ENCODE data around the gene BICD1.

The BICD1 gene

DNA sequence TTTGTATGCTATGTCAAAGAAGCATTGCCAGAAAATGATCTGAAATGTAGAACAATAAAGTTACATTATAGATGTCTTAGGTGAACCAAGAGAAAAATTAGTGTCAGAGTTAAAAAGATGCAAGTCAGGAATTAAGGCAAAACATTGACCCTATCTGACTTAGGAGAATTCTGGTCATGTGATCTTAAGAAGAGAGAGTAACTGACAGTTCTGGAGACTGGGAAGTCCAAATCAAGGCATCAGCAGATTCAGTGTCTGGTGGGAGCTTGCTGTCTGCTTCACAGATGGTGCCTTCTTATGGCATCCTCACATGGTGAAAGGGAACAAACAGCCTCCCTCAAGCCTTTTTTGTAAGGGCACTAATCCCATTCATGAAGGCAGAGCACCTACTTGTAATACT is 42.8 kb downstream of the BICD1 start:
- ATAC-seq (no peak), DNase-seq (no peak)
- no peaks in the 10 kb centered on the region for H3K4me1 Mint-ChIP-seq
- H3K27me3 Mint-ChIP-seq = no peaks in the 10 kb centered on the region
- no peaks in the 10 kb centered on the region for H3K9me3 Mint-ChIP-seq
- no peak overlapping the region for H3K27ac Mint-ChIP-seq
- no peak overlapping the region for H3K4me3 Mint-ChIP-seq

DNA sequence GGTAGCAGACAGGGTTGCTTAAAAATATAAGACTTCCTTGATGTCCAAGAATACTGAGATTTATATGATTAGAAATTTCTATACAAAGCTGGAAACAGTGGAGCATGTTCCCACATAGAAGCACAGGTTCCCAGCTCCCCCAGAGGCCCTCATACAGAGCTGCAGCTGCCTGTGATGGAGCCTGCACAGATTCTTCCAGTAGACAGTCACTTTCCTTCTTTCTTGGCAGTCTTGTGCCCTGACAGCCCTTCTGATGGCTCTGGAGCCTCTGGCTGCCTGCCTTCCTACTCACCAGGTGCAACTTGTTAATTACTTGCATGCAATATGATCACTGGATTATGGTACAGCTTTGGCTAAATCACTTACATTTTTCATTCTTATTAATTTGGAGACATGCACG is 44.4 kb downstream of the BICD1 start:
- Mint-ChIP-seq H3K4me3 (no peak overlapping the region), H3K4me1 (no peaks in the 10 kb centered on the region), H3K27ac (no peak overlapping the region), H3K9me3 (no peaks in the 10 kb centered on the region), H3K27me3 (no peaks in the 10 kb centered on the region)
- DNase-seq (no peak), ATAC-seq (no peak)

DNA sequence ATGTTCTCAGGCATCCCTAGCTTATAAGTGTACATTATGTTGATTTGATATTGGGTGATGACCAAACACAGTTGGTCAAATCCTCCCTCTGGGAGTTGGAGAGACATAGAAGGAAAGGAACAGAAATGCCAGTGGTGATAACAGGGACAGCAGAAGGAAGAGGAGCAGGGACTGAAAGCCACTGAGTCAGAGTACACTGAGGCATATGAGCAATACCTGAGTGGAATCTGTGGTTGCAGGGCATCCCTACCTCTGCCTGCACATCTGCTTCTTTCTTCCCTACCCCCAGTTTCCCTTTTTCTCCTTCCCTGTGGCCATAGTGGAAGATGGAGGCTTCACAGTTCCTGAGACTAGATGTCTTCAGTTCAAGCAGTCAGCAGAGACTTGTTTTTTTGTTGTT is 44.9 kb downstream of the BICD1 start:
- ATAC-seq (no peak), DNase-seq (no peak)
- H3K27ac Mint-ChIP-seq = no peak overlapping the region
- H3K9me3 Mint-ChIP-seq = no peaks in the 10 kb centered on the region
- H3K27me3 Mint-ChIP-seq = no peaks in the 10 kb centered on the region
- H3K4me3 Mint-ChIP-seq = no peak overlapping the region
- no peaks in the 10 kb centered on the region for H3K4me1 Mint-ChIP-seq

DNA sequence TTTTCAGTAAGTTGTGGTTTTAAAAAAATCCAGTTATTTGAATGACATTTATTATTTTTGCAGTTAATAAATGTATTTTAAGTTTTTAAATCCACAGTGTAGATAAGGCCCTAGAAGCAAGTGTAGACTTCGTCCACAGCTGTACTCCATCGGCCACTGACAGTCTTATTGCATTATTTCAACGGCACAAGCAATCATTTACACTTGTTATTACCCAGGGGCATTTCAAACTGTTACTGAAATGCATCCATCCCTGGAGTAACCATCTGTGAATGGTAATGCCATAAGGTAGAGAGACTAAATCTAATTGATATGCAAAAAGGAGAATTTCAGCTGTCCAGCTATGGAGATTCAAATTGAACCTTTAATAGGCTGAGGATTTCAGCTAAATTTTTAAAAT is 48.4 kb downstream of the BICD1 start:
- no peaks in the 10 kb centered on the region for H3K4me1 Mint-ChIP-seq
- DNase-seq = no peak
- no peaks in the 10 kb centered on the region for H3K9me3 Mint-ChIP-seq
- ATAC-seq = no peak
- H3K27ac Mint-ChIP-seq = no peak overlapping the region
- no peaks in the 10 kb centered on the region for H3K27me3 Mint-ChIP-seq
- H3K4me3 Mint-ChIP-seq = no peak overlapping the region

DNA sequence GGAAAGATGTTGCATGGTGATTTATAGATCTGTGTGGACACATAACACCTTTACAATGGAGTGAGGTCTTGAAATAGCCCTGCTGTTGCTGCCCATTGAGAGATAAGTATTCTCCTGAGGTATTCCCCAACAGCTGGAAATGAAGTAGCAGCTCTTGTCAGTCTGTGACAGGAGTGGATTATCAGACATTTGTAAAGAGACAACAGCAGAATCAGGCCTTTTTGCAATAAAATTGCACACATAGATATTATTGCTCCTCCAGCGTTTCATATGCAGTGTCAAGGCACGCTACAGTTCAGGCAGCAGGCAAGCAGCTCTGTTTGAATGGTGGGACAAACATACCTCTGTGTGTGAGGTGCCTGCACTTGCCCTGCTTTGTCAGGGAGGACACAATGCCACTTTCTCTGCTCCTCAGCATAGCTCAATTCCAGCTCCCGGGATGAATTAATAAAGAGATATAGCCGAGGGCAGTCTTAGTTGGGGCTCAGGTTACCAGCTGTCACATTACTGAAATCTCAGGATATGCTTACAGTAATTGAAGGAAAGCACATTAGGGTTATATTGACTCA is 49.4 kb downstream of the BICD1 start:
- no peak overlapping the region for H3K4me3 Mint-ChIP-seq
- no peak overlapping the region for H3K27ac Mint-ChIP-seq
- no peak for DNase-seq
- H3K9me3 Mint-ChIP-seq = no peaks in the 10 kb centered on the region
- no peaks in the 10 kb centered on the region for H3K27me3 Mint-ChIP-seq
- ATAC-seq = no peak
- H3K4me1 Mint-ChIP-seq = no peaks in the 10 kb centered on the region

DNA sequence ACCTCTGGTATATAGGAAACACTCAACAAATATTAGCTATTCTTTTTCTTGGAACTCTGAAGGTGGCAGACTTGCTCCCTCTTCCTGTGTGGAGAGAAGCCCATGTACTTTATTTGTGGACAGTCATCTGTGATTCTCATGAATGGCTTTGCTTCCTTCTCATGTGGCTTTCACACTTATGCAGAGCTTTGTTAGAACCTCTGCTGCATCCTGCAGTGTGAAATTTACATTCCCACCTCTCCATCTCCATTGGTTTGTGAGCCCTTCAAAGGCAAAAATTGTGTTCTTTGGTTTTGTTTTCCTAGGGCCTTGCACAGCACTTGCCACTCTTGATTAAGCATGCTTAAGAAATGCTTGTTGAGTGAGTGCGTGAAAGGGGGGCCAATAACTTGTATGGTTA is 51.9 kb downstream of the BICD1 start:
- ATAC-seq = no peak
- H3K27ac Mint-ChIP-seq = no peak overlapping the region
- H3K27me3 Mint-ChIP-seq = no peaks in the 10 kb centered on the region

DNA sequence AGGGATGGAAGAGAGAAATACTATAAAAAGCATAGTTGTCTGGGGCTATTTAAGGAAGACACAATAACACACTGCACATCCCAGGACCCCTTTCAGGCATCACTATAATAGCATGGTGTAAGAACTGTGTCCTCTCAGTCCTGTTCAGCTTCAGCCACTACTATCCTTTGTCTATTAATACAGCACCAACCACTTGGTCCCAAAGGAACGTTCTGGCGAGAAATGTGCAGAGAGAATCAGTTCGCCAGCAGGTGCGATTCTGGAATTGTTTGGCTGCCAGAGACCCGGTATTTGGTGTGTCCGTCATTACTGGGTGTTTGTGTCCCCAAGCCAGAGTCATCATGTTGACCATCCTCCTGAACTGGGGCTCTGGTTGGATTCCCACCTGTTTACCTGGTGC is 52.7 kb downstream of the BICD1 start:
- Mint-ChIP-seq H3K27ac (no peak overlapping the region), H3K4me1 (no peaks in the 10 kb centered on the region), H3K27me3 (no peaks in the 10 kb centered on the region), H3K4me3 (no peak overlapping the region), H3K9me3 (no peaks in the 10 kb centered on the region)
- DNase-seq = no peak
- no peak for ATAC-seq

More for the DNA sequence above, 51.9 kb downstream of the BICD1 start:
- Mint-ChIP-seq H3K9me3 (no peaks in the 10 kb centered on the region), H3K4me3 (no peak overlapping the region), H3K4me1 (no peaks in the 10 kb centered on the region)
- no peak for DNase-seq

DNA sequence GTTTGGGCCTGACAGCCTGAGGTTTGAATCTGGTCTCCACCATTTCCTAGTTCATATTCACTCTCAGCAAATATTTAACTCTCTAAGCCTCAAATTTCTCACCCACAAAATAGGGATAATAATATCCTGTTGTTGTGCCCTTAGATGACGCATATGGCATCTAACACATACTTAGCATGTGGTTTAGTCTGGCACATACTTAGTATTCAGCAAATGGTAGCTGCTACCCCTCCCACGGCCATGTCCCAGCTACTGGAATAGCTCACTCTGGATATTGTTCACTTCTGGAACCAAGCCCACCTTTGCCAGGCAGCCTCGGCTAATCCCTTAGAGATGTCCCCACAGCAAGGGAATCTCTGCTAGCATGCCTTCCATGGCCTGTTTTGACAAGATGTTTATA is 53.3 kb downstream of the BICD1 start:
- H3K27ac Mint-ChIP-seq = no peak overlapping the region
- no peaks in the 10 kb centered on the region for H3K9me3 Mint-ChIP-seq

DNA sequence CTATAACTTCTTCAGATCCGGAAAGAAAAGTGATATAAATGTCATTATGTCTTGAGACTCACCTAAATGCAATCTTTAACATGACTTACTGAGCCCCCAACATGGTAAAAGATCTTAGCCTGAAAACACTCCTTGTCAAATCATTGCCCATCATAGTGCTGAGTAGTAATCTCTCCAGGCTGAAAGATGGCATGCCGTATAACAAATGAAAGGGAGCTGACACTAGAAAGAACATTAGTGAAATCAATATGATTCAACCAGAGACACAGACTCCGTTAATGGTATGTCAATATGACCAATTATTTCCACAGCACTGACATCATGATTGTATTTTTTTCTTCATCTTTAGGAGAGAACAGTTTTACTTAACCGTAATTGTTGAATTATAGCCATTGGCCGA is 54.4 kb downstream of the BICD1 start:
- Mint-ChIP-seq H3K4me1 (no peaks in the 10 kb centered on the region), H3K27me3 (no peaks in the 10 kb centered on the region), H3K9me3 (no peaks in the 10 kb centered on the region), H3K4me3 (no peak overlapping the region), H3K27ac (no peak overlapping the region)
- no peak for ATAC-seq
- no peak for DNase-seq

More for the DNA sequence above, 53.3 kb downstream of the BICD1 start:
- Mint-ChIP-seq H3K4me3 (no peak overlapping the region), H3K4me1 (no peaks in the 10 kb centered on the region), H3K27me3 (no peaks in the 10 kb centered on the region)
- ATAC-seq = no peak
- no peak for DNase-seq

DNA sequence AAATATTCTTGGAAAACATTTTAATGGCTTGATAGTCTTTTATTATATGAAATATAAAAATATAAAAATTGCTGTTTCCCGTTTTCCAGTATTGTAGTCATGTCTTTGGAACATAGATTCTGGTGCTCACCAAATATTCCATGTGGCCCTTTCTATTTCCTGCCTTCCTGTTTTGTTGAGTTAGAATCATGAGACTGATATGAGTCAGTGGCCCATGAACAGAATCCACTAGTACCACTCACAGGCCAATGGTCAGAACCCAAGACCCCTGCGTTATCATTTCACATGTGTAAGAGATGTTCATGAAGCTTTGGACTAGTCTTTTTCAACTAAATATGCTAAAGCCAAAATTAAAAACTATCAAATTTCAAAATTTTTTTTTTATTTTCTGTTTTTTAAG is 56.9 kb downstream of the BICD1 start:
- ATAC-seq = no peak
- H3K27ac Mint-ChIP-seq = no peak overlapping the region
- no peak for DNase-seq
- H3K4me3 Mint-ChIP-seq = no peak overlapping the region
- H3K27me3 Mint-ChIP-seq = no peaks in the 10 kb centered on the region
- no peaks in the 10 kb centered on the region for H3K4me1 Mint-ChIP-seq
- no peaks in the 10 kb centered on the region for H3K9me3 Mint-ChIP-seq

DNA sequence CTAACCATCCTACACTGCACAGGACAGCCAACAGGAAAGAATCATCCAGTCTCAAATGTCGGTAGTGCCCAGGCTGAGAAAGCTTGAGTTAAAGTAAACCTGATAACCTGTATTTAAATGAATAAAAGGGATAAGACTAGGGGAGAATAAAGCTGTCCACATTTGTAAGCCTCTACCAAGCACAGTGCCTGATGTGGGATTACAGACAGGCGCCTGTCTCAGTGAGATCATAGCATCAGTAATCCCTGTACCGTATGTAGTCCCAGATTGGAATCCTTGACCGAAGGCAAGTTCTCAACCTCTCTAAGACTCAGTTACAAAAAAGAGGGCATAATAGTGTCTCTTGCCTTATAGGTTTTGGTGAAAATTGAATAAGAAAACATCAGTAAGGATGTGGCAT is 59.9 kb downstream of the BICD1 start:
- DNase-seq (no peak), ATAC-seq (no peak)
- H3K4me3 Mint-ChIP-seq = no peak overlapping the region
- H3K4me1 Mint-ChIP-seq = no peaks in the 10 kb centered on the region
- H3K27me3 Mint-ChIP-seq = no peaks in the 10 kb centered on the region
- no peaks in the 10 kb centered on the region for H3K9me3 Mint-ChIP-seq
- H3K27ac Mint-ChIP-seq = no peak overlapping the region

DNA sequence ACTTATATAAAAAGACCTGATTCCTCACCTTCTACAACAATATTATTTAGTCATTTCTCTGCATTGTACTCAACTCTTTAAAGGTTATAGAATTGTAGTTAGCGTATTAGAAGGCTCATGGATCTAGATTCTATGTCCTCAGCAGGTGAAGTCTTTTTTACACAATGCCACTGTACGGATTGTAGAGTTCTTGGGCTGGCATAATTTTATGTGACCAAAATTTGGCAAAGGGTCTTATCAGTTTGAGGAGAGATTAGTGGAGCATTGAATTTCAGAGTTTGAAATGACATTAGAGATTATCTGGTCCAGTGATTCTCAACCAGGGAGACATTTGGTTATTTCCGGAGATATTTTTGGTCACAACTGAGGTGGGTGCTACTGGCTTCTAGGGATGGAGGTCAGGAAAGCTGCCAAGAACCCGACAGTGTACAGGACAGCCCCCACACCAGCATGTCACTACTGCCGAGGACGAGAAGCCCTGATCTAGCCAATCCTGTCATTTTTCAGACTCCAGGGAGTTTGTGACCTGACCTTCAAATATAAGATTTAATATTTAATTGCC is 63.9 kb downstream of the BICD1 start:
- H3K27me3 Mint-ChIP-seq = no peaks in the 10 kb centered on the region
- ATAC-seq (no peak), DNase-seq (no peak)
- no peak overlapping the region for H3K4me3 Mint-ChIP-seq
- no peaks in the 10 kb centered on the region for H3K4me1 Mint-ChIP-seq
- no peak overlapping the region for H3K27ac Mint-ChIP-seq
- H3K9me3 Mint-ChIP-seq = no peaks in the 10 kb centered on the region

DNA sequence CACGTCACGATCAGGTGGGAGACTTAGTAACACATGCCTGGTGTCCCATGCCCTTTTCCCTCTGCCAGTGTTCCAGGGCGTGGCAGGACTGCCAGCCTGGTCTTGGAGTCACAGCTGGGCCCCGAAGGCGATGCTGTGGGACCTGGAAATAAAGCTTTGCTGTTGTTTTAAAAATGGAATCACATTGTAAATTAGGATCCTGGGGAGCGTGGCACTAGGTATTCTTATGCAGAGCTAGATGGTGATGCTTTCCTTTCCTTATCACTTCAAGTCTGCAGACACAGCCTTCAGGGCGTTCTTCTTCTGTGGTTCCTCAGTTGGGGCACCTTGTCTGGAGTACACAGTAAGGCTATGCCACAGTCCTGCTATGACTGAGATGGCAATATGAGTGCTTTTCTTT is 64.6 kb downstream of the BICD1 start:
- Mint-ChIP-seq H3K27me3 (no peaks in the 10 kb centered on the region), H3K4me3 (no peak overlapping the region), H3K4me1 (no peaks in the 10 kb centered on the region), H3K9me3 (no peaks in the 10 kb centered on the region), H3K27ac (no peak overlapping the region)
- no peak for ATAC-seq
- DNase-seq = no peak

DNA sequence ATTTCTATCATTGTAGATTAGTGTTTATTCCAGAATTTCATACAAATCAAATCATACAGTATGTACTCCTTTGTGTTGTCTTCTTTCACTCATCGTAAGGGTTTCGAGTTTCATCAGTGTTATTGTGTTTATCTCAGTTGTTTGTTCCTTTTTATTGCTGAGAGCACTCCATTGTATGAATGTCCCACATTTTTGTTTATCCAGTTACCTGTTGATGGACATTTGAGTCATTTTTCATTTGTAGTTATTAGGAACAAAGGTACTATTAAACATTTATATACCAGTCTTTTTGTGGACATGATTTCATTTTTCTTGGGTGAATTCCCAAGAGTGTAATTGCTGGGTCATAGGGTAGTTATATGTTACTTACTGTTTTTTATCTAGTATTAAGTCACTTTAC is 70.0 kb downstream of the BICD1 start:
- no peak for DNase-seq
- no peak for ATAC-seq

DNA sequence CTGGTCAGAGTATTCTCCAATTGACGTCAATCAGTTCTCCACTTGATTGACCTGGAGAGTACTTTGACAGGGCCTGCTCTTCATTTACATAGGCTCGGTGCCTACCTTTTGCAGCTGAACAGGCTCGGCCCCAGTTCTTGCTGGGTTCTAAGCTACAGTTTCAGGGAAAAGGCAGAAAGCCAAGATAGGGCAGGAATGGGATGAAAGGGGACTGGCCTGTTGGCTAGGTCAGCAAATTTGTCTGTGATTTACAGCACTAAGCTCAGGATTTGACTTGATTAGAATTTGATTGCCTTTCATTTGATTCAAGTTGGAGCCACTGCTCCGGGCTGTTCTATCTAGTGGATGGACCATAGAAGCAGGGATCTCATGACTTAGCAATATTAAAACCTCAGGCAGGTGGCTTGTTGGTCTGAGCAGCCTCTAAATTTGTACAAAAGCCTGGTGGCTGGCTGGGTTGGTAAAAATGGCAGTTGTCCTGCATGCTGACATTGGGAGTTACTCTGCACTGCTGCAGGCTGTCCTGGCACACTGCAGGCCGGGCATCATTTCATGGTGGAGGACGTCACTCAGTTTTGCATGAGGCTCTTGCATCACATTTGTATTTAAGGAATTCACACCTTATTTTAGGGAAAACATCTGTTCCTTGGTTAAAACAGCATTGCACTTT is 71.8 kb downstream of the BICD1 start:
- no peak overlapping the region for H3K4me3 Mint-ChIP-seq
- no peaks in the 10 kb centered on the region for H3K4me1 Mint-ChIP-seq
- no peak for DNase-seq
- H3K9me3 Mint-ChIP-seq = no peaks in the 10 kb centered on the region
- H3K27me3 Mint-ChIP-seq = no peaks in the 10 kb centered on the region
- no peak for ATAC-seq
- H3K27ac Mint-ChIP-seq = no peak overlapping the region

More for the DNA sequence above, 70.0 kb downstream of the BICD1 start:
- no peaks in the 10 kb centered on the region for H3K4me1 Mint-ChIP-seq
- H3K27ac Mint-ChIP-seq = no peak overlapping the region
- H3K27me3 Mint-ChIP-seq = no peaks in the 10 kb centered on the region
- H3K9me3 Mint-ChIP-seq = no peaks in the 10 kb centered on the region
- H3K4me3 Mint-ChIP-seq = no peak overlapping the region

DNA sequence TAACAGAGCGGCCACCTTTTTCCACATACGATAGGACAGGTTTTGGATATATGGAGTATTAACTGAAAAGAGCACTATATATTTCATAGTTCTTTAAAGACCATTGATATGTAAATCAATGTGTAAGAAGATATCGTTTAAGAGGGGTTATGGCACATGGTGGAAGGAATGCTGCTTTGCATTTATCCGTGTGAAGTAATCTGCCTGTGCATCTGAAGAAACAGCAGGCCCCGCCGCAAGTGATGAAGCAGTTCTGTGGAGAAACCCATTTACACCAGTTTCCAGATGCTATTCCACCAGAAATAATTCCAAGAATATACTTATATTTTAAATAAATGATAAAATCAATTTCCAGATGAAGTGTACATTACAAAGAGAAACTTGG is 72.4 kb downstream of the BICD1 start:
- no peak for ATAC-seq
- Mint-ChIP-seq H3K4me1 (no peaks in the 10 kb centered on the region), H3K4me3 (no peak overlapping the region), H3K27me3 (no peaks in the 10 kb centered on the region), H3K9me3 (no peaks in the 10 kb centered on the region), H3K27ac (no peak overlapping the region)
- no peak for DNase-seq

Data from stimulated activated naive CD8-positive, alpha-beta T cell treated with anti-CD3 and anti-CD28 coated beads, Interleukin-15, amount 100 ng/mL, for 72 hours (primary cell).